HG03196 (cell line): ENCODE results near the gene ZNF407.

ENCODE experiments used
- ATAC-seq: cut with Tn5 transposase; IDR thresholded peaks from one replicate; pipeline ENCODE4 v1.9.1; 2021; ENCODE audit not compliant: unreplicated experiment

ZNF407 gene

GRCh38 chr18:74869904-74870863 lies 272.5 kb downstream of the ZNF407 start:
- ATAC-seq: peak; percentile 93

- peak; percentile 8 for ATAC-seq
Observed at GRCh38 chr18:74870950-74871349, 273.3 kb downstream of the ZNF407 start.

GRCh38 chr18:74873629-74874028 lies 276.0 kb downstream of the ZNF407 start:
- no peak for ATAC-seq

GRCh38 chr18:74874351-74874750 lies 276.7 kb downstream of the ZNF407 start:
- ATAC-seq: no peak

GRCh38 chr18:74876630-74877243 lies 279.1 kb downstream of the ZNF407 start:
- no peak for ATAC-seq

- no peak for ATAC-seq
Observed at GRCh38 chr18:74878267-74878666, 280.6 kb downstream of the ZNF407 start.

- no peak for ATAC-seq
Observed at GRCh38 chr18:74880706-74881278, 283.1 kb downstream of the ZNF407 start.

GRCh38 chr18:74892066-74892627 lies 294.5 kb downstream of the ZNF407 start:
- no peak for ATAC-seq

GRCh38 chr18:74895686-74896085 lies 298.0 kb downstream of the ZNF407 start:
- no peak for ATAC-seq

GRCh38 chr18:74896390-74896991 lies 298.8 kb downstream of the ZNF407 start:
- peak; percentile 69 for ATAC-seq

- ATAC-seq: no peak
Observed at GRCh38 chr18:74897971-74898657, 300.4 kb downstream of the ZNF407 start.

- no peak for ATAC-seq
Observed at GRCh38 chr18:74898965-74899364, 301.3 kb downstream of the ZNF407 start.

- ATAC-seq: no peak
Observed at GRCh38 chr18:74899554-74899953, 301.9 kb downstream of the ZNF407 start.

GRCh38 chr18:74901362-74902146 lies 303.9 kb downstream of the ZNF407 start:
- ATAC-seq: no peak

- ATAC-seq: no peak
Observed at GRCh38 chr18:74902147-74902455, 304.4 kb downstream of the ZNF407 start.

- ATAC-seq: no peak
Observed at GRCh38 chr18:74905247-74905646, 307.6 kb downstream of the ZNF407 start.

- no peak for ATAC-seq
Observed at GRCh38 chr18:74906184-74906583, 308.5 kb downstream of the ZNF407 start.

GRCh38 chr18:74914052-74914591 lies 316.5 kb downstream of the ZNF407 start:
- ATAC-seq: no peak

- ATAC-seq: no peak
Observed at GRCh38 chr18:74914648-74915047, 317.0 kb downstream of the ZNF407 start.
